ENCODE measurements around the gene LRRC71. TPM values are rescaled to one million over a fixed set of nuclear protein-coding genes. Genes with fewer than 3 reads are reported as not detected.

The LRRC71 gene
- total and polyA plus RNA-seq, 2 of the 8 experiments (the other 6 are each of a cell fraction or from before 2014, with no cell fraction given): 0.05 TPM; not detected in 1

- TF ChIP-seq CBX5 (IDR thresholded peaks at IDR 0.05; ENCODE audit: low read depth, low read length) (no peak), GTF2F1 (IDR thresholded peaks at IDR 0.05; ENCODE audit: borderline replicate concordance, low read depth, low read length) (no peak), CHD1 (IDR thresholded peaks at IDR 0.05; ENCODE audit: low read depth, low read length) (no peak), NRF1 (IDR thresholded peaks at IDR 0.05; ENCODE audit: low read depth, low read length) (no peak), TAF1 (IDR thresholded peaks at IDR 0.05; ENCODE audit: low read depth, low read length) (no peak), RNF2 (IDR thresholded peaks at IDR 0.05; ENCODE audit: borderline replicate concordance, low read depth, low read length, missing control alignments, poor library complexity, severe bottlenecking) (no peak), SUZ12 (IDR thresholded peaks at IDR 0.05; ENCODE audit: low read length) (no peak), ZNF274 (IDR thresholded peaks at IDR 0.05; ENCODE audit: borderline replicate concordance, extremely low read depth, low read length) (no peak), RBBP5 (IDR thresholded peaks at IDR 0.05; ENCODE audit: borderline replicate concordance, low read depth, low read length) (no peak), CBX8 (IDR thresholded peaks at IDR 0.05; ENCODE audit: borderline replicate concordance, low read depth, low read length) (no peak), TAF7 (optimal IDR thresholded peaks at IDR 0.05; ENCODE audit: borderline replicate concordance, low read depth, low read length) (no peak), GABPA (IDR thresholded peaks at IDR 0.05; ENCODE audit: borderline replicate concordance, insufficient read depth, low read length) (no peak)
- Histone ChIP-seq H2BK12ac (ENCODE audit: low read depth, low read length) (no peak overlapping the region), H3K23ac (ENCODE audit: insufficient read length) (no peak overlapping the region), H3K23me2 (ENCODE audit: low read depth, low read length) (no peaks in the 10 kb centered on the region; the same call in 1 of the 2 replicates), H3K4me1 (replicated peaks in 1 of 4; ENCODE audit: control insufficient read depth in 3 of 4, insufficient read depth in 4 of 4, low read length in 3 of 4) (peaks cover 0 to 6% (median 1%) of the 10 kb centered on the region in 4 experiments; a peak in 4 of 7 replicates), H4K91ac (replicated peaks; ENCODE audit: insufficient read length, low read length) (no peak overlapping the region), H3K9me3 (ENCODE audit: insufficient read depth in 2 of 2, low read depth in 1 of 2, low read length in 1 of 2) (no peaks in the 10 kb centered on the region), H3K4ac (replicated peaks; ENCODE audit: insufficient read length, low read depth, low read length) (no peak overlapping the region), H2AFZ (ENCODE audit: low read length) (no peak overlapping the region), H3K79me1 (ENCODE audit: low read depth, low read length) (no peaks in the 10 kb centered on the region), H3K27me3 (replicated peaks in 1 of 4; ENCODE audit: control insufficient read depth in 3 of 4, extremely low read depth in 1 of 4, insufficient read depth in 3 of 4, low read length in 3 of 4) (peaks cover 0 to 41% (median 17%) of the 10 kb centered on the region in 4 experiments; a peak in 6 of 7 replicates), H2BK120ac (replicated peaks; ENCODE audit: low read depth, low read length) (no peak overlapping the region), H4K20me1 (replicated peaks in 1 of 2; ENCODE audit: control insufficient read depth in 1 of 2, insufficient read depth in 2 of 2, low read length in 2 of 2) (peaks cover 0 to 3% of the 10 kb centered on the region in 2 experiments), H3K4me3 (ENCODE audit: extremely low read depth in 1 of 4, insufficient read depth in 2 of 4, low read depth in 3 of 4, low read length in 4 of 4) (no peak overlapping the region), H4K8ac (ENCODE audit: extremely low read depth, insufficient read depth, low read length) (no peak overlapping the region), H2BK15ac (ENCODE audit: low read length) (no peak overlapping the region), H3K18ac (ENCODE audit: extremely low read depth, low read length) (no peak overlapping the region), H2BK20ac (ENCODE audit: low read length) (no peak overlapping the region), H3K56ac (replicated peaks; ENCODE audit: insufficient read length, low read depth, low read length) (no peak overlapping the region), H2BK5ac (ENCODE audit: low read depth, low read length) (no peak overlapping the region), H3K9ac (replicated peaks in 1 of 4; ENCODE audit: extremely low read depth in 1 of 4, low read depth in 3 of 4, low read length in 3 of 4) (no peak overlapping the region), H3K27ac (ENCODE audit: low read depth, low read length) (no peak overlapping the region), H3K79me2 (ENCODE audit: control insufficient read depth in 1 of 2, insufficient read depth in 2 of 2, low read length in 2 of 2) (no peaks in the 10 kb centered on the region), H3K4me2 (ENCODE audit: insufficient read depth in 1 of 2, low read depth in 2 of 2, low read length in 2 of 2) (no peak overlapping the region), H2AK5ac (ENCODE audit: low read depth, low read length) (no peak overlapping the region), H3K14ac (ENCODE audit: insufficient read length) (no peak overlapping the region), H3K36me3 (ENCODE audit: control insufficient read depth in 2 of 4, insufficient read depth in 4 of 4, low read length in 3 of 4) (no peaks in the 10 kb centered on the region), H4K5ac (ENCODE audit: insufficient read length, low read depth, low read length) (no peak overlapping the region)
- CTCF ChIA-PET (ENCODE audit: partially characterized antibody): interaction anchor here (0.6 to 31.4 kb wide), 14 partner anchors 12 to 260 kb away, joined by 3 to 719 read pairs (median 8); partner anchors contain the start of genes INSRR, NTRK1 and PEAR1
- 91% methylated on average over 5 of the region's 5 CpGs; no CpG with 5 or more reads in 1 of the 2 experiments for WGBS, 2 experiments (ENCODE audit: extremely low coverage in 1 of 2, insufficient coverage in 1 of 2, insufficient read length in 1 of 2, insufficient replicate concordance in 2 of 2, low coverage in 1 of 2, low lambda C conversion rate in 2 of 2, missing lambda C conversion rate in 1 of 2)
- POLR2A ChIA-PET (ENCODE audit: partially characterized antibody): interaction anchor here (1.2 to 1.6 kb wide), 2 partner anchors 18 to 30 kb away, joined by 3 to 5 read pairs; no protein-coding TSS in a partner anchor
- DNase-seq (ENCODE audit: low read depth in 1 of 2, low spot score in 2 of 2): no peak
- no peak for FAIRE-seq
Measured at GRCh38 chr1:156877433-156878170, 42.8 kb upstream of the LRRC71 start.
